Heart left ventricle (tissue), 16 donors: ENCODE data around the gene KLHL35. TPM values are rescaled to one million over a fixed set of nuclear protein-coding genes. Genes with fewer than 3 reads are reported as not detected.

Experiments used
- ATAC-seq, 4 donors: fragments of 200-7000 bp; cut with Tn5 transposase; one replicate each; pipeline ENCODE4 v1.9.1; 2020 to 2022; ENCODE audit warnings: moderate library complexity in 4 of 4, mild to moderate bottlenecking in 3 of 4, moderate number of reproducible peaks in 1 of 4
- DNase-seq, 5 donors: peaks; one replicate each; pipeline ENCODE4 v3.0.0-alpha.2; 2020
- H3K27ac ChIP-seq, 12 donors: fragments of 200-600 bp; sonication (generic) in 4 of 12; one replicate each; pipeline versions ENCODE4 v1.5.0 to v1.8.0; 2016 to 2022; ENCODE audit warnings: mild to moderate bottlenecking in 2 of 12
- H3K27me3 ChIP-seq, 9 donors: fragments of 200-600 bp; sonication (generic) in 2 of 9; one replicate each; pipeline versions ENCODE4 v1.5.1 to v1.8.0; 2016 to 2022; ENCODE audit warnings: mild to moderate bottlenecking in 3 of 9
- H3K36me3 ChIP-seq, 9 donors: fragments of 200-600 bp; sonication (generic) in 2 of 9; one replicate each; pipeline versions ENCODE4 v1.5.0 to v1.8.0; 2018 to 2022; ENCODE audit warnings: mild to moderate bottlenecking in 2 of 9
- H3K4me1 ChIP-seq, 12 donors: fragments of 200-600 bp; sonication (generic) in 4 of 12; one replicate each; pipeline versions ENCODE4 v1.5.0 to v1.8.0; 2016 to 2022; ENCODE audit warnings: mild to moderate bottlenecking in 3 of 12
- H3K4me3 ChIP-seq, 12 donors: fragments of 200-600 bp; sonication (generic) in 4 of 12; one replicate each; pipeline versions ENCODE4 v1.5.0 to v1.8.0; 2017 to 2022; ENCODE audit warnings: mild to moderate bottlenecking in 9 of 12, moderate library complexity in 4 of 12
- H3K9me3 ChIP-seq, 12 donors: fragments of 200-600 bp; sonication (generic) in 4 of 12; one replicate each; pipeline versions ENCODE4 v1.5.0 to v1.8.0; 2016 to 2022; ENCODE audit warnings: mild to moderate bottlenecking in 1 of 12
- CTCF ChIP-seq, 12 donors: fragments of 200-600 bp; sonication (generic) in 4 of 12; IDR thresholded peaks; one replicate each; pipeline versions ENCODE4 v1.5.0 to v1.8.0; 2018 to 2022; ENCODE audit warnings: antibody characterized with exemption in 12 of 12, mild to moderate bottlenecking in 5 of 12
- POLR2A ChIP-seq, 2 donors: fragments of 450-650 bp; IDR thresholded peaks; one replicate each; pipeline ENCODE4 v1.6.1; 2017; ENCODE audit warnings: antibody characterized with exemption in 2 of 2, mild to moderate bottlenecking in 2 of 2, moderate library complexity in 2 of 2
- WGBS, 4 donors: extraction: QIAGEN DNeasy Blood & Tissue Kit in 2 of 4; methylation state at CpG; one replicate each; pipeline versions ENCODE4 v1.1.5 to v1.1.7; 2013 to 2018; 5-methylcytosine and 5-hydroxymethylcytosine counted together
- intact Hi-C, 10 donors: fragments of 100-400 bp; cut with DNase I; formaldehyde crosslinking; loops; one replicate each; pipeline versions ENCODE4 v1.11.1 to v1.14.2; 2022
- polyA plus RNA-seq, 2 donors: library from polyadenylated mRNA; stranded (reverse); fragments of 200-250 nt; gene quantifications; one replicate each; pipeline ENCODE4 v1.2.3, GENCODE V29; 2013
- total RNA-seq, 9 donors: library from RNA; depleted of rRNA in 2 of 9; stranded (reverse); fragments of >200 nt in 2 of 9; fragmentation: NEBNext Ultra II Directional in 3 of 9; extraction: Animal tissue kit (Norgen Biotek cat#: 25700) in 3 of 9; gene quantifications; one replicate each; pipeline versions ENCODE4 v1.1.0 to v1.2.4, GENCODE V29; 2016 to 2023
- donor health status: ischemic (EF 13 %, LVEDD 7.1; RV severe dilation, severe dysfunction).
- donor health status: healthy with polysubstance abuse.
- donor health status: DM: no; HTN: yes; CAD: no.
- donor health status: DM: no; HTN: no; CAD: no.
- donor health status: ischemic (EF 25% LVEDD 6.9; RV normal size, moderate dysfunction).
- donor health status: ischemic (EF 25% LVEDD 5.7; RV mildly dilated, moderate dysfunction).
- donor health status: healthy.
- donor health status: DM: yes; HTN: yes; CAD: no.
- donor health status: ischemic (EF 35%, LVEDD 5.7; RV mildly dilated, moderate dysfunction).
- donor health status: nonischemic (EF 11% LVEDD 7.7; RV severe dilation, severe dysfunction).
- donor health status: DM: yes; HTN: yes; CAD: no.
- donor health status: PGD.
- donor health status: ischemic (EF 29% LVEDD 5.4; RV normal size, mild dysfunction).
- donor health status: nonischemic (EF 23%, LVEDD 6.1; RV moderate dilation, normal function).

Gene KLHL35
- total and polyA plus RNA-seq, 11 donors = 0.11 to 1.1 (median 0.45) TPM; not detected in 1

- DNase-seq (no peak), ATAC-seq (no peak)
- WGBS, 4 donors = 91 to 94% (median 92%) methylated on average over 8 of the region's 8 CpGs
- Histone ChIP-seq H3K27me3 (no peaks in the 10 kb centered on the region), H3K36me3 (no peaks in the 10 kb centered on the region), H3K4me1 (peaks cover 0 to 27% (median 0%) of the 10 kb centered on the region in 12 donors), H3K4me3 (no peak overlapping the region), H3K9me3 (peaks cover 0 to 16% (median 0%) of the 10 kb centered on the region in 12 donors), H3K27ac (no peak overlapping the region)
- TF ChIP-seq POLR2A (IDR thresholded peaks at IDR 0.05) (no peak), CTCF (IDR thresholded peaks at IDR 0.05) (no peak)
- intact Hi-C loops = no loop called here
Observed at GRCh38 chr11:75373201-75373600, 59.8 kb downstream of the KLHL35 start.

Other genes with a start within 250 kb of the KLHL35 start
- gene TPBGL, start 192.4 kb downstream of the KLHL35 start, total RNA-seq = 1 to 10 TPM in 1 of 9 donors, under 1 TPM in 4, not detected in 4; 0.08 to 1.0 (median 0.19) TPM
- under 1 TPM in 1 of 2 donors, not detected in 1; 0.07 TPM for gene TPBGL, start 192.4 kb downstream of the KLHL35 start, polyA plus RNA-seq
- 10 to 100 TPM; 15.2 to 58.9 (median 29.2) TPM for gene ARRB1, start 81.5 kb downstream of the KLHL35 start, total RNA-seq
- gene ARRB1, start 81.5 kb downstream of the KLHL35 start, polyA plus RNA-seq = 10 to 100 TPM in 1 of 2 donors, 1 to 10 TPM in 1; 7.9 to 12.5 TPM
- 1,000 to 10,000 TPM in 4 of 9 donors, 100 to 1,000 TPM in 5; 434 to 1,232 (median 990) TPM for gene RPS3, start 33.7 kb downstream of the KLHL35 start, total RNA-seq
- 1,000 to 10,000 TPM in 1 of 2 donors, 100 to 1,000 TPM in 1; 761 to 2,100 TPM for gene RPS3, start 33.7 kb downstream of the KLHL35 start, polyA plus RNA-seq
- 10 to 100 TPM in 2 of 9 donors, 1 to 10 TPM in 7; 2.0 to 12.5 (median 5.1) TPM for gene GDPD5, start 92.7 kb upstream of the KLHL35 start, total RNA-seq
- gene GDPD5, start 92.7 kb upstream of the KLHL35 start, polyA plus RNA-seq = 1 to 10 TPM; 4.0 to 4.8 TPM
- gene SERPINH1, start 129.1 kb upstream of the KLHL35 start, total RNA-seq = 100 to 1,000 TPM in 3 of 9 donors, 10 to 100 TPM in 6; 35.7 to 211 (median 71.8) TPM
- gene SERPINH1, start 129.1 kb upstream of the KLHL35 start, polyA plus RNA-seq = 100 to 1,000 TPM in 1 of 2 donors, 10 to 100 TPM in 1; 32.5 to 190 TPM
- gene MAP6, start 235.8 kb upstream of the KLHL35 start, total RNA-seq = 10 to 100 TPM in 1 of 9 donors, 1 to 10 TPM in 8; 3.0 to 10.0 (median 5.4) TPM
- gene MAP6, start 235.8 kb upstream of the KLHL35 start, polyA plus RNA-seq = 1 to 10 TPM in 1 of 2 donors, under 1 TPM in 1; 0.98 to 2.0 TPM